Bronchial epithelial cell (primary cell): ENCODE measurements around the gene BLMH. TPM values are rescaled to one million over a fixed set of nuclear protein-coding genes. Genes with fewer than 3 reads are reported as not detected.
"Not testable (repeated sequence)": the region's sequence is repeated elsewhere in the genome, so short reads cannot be mapped to it uniquely, and the experiment has no call there.

Experiments used
- DNase-seq: peaks from one replicate; pipeline ENCODE4 v3.0.0-alpha.2; 2010; ENCODE audit warnings: low read depth
- FAIRE-seq: peaks from 2 replicates; lab custom pipeline; 2011; peaks lifted over from hg19 to GRCh38; lab: Jason Lieb, UNC
- H3K27me3 ChIP-seq: 2 replicates; pipeline ENCODE4 v1.5.1; 2011; ENCODE audit warnings: low read length; ENCODE audit not compliant: control insufficient read depth, insufficient read depth
- H3K36me3 ChIP-seq: 2 replicates; pipeline ENCODE4 v1.5.1; 2011; ENCODE audit warnings: low read length; ENCODE audit not compliant: control insufficient read depth, insufficient read depth
- H3K4me3 ChIP-seq: 2 replicates; pipeline ENCODE4 v1.5.1; 2011; ENCODE audit warnings: mild to moderate bottlenecking, low read depth, low read length, control low read depth
- total RNA-seq: library from RNA; depleted of rRNA; stranded (reverse); fragments of >200 nt; gene quantifications from 2 replicates; pipeline ENCODE4 v1.2.1, GENCODE V29; 2014
- TF ChIP-seq, protein P1 (sequence below): IDR thresholded peaks from 2 replicates; pipeline ENCODE4 v1.5.1; 2011; ENCODE audit warnings: mild to moderate bottlenecking, moderate library complexity, low read length, control low read depth, inconsistent platforms; ENCODE audit not compliant: insufficient read depth, severe bottlenecking

BLMH gene
- total RNA-seq, 1 donor from 2014 or later, result 19.0 TPM

GRCh38 chr17:30209930-30210329 lies 81.8 kb downstream of the BLMH start:
- TF ChIP-seq, protein P1, sequence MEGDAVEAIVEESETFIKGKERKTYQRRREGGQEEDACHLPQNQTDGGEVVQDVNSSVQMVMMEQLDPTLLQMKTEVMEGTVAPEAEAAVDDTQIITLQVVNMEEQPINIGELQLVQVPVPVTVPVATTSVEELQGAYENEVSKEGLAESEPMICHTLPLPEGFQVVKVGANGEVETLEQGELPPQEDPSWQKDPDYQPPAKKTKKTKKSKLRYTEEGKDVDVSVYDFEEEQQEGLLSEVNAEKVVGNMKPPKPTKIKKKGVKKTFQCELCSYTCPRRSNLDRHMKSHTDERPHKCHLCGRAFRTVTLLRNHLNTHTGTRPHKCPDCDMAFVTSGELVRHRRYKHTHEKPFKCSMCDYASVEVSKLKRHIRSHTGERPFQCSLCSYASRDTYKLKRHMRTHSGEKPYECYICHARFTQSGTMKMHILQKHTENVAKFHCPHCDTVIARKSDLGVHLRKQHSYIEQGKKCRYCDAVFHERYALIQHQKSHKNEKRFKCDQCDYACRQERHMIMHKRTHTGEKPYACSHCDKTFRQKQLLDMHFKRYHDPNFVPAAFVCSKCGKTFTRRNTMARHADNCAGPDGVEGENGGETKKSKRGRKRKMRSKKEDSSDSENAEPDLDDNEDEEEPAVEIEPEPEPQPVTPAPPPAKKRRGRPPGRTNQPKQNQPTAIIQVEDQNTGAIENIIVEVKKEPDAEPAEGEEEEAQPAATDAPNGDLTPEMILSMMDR, result no peak
- Histone ChIP-seq H3K4me3 (no peak overlapping the region), H3K27me3 (no peaks in the 10 kb centered on the region), H3K36me3 (no peaks in the 10 kb centered on the region)
- DNase-seq (no peak), FAIRE-seq (no peak)

- Histone ChIP-seq H3K27me3 (no peaks in the 10 kb centered on the region), H3K36me3 (no peaks in the 10 kb centered on the region), H3K4me3 (no peak overlapping the region)
- no peak for DNase-seq
- FAIRE-seq, result no peak
- TF ChIP-seq, protein P1, result no peak
Measured at GRCh38 chr17:30208214-30208613, 83.5 kb downstream of the BLMH start.

DNA sequence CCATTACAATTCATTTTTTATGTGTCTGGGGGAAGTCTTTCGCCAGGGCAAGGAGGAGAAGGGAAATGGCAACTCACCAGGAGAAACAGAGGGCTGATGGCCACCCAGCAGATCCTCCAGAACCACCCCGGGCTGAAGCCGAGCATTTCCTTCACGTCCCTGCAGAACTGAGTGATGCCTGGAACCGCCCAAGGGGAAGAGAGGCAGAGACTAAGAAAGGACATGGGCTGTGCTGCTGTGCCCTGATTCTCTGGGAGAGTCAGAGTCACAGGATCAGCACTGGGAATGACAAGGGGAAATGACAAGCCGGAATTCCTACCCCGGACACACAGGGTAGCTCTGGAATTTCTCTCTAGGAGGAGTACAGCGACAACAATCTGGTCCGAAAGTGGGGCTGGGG lies 84.1 kb downstream of the BLMH start:
- no peak for FAIRE-seq

DNA sequence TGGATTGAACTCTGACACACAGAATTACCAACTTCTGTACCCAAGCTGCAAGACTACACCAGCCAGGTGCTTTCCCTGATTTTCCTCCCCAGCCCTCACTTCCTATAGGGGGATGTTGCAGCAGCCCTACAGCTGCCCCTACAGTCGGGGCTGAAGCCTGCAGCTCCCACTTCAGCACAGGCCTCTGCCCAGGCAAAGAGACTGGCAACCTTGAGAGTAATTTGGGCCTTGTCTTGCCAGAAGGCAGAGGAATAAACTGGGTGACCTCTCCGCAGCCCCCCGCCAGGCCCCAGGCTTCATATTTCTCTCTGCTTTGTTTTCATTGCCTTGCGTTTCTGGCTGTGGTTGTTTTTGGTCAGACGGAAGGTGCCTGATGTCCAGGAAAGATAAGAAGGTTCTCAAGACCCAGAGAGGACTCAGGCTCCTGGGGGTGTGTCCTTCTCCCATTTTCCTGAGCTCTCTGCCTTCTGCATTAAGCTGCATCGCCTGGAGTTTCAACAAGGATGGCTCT lies 88.2 kb downstream of the BLMH start:
- Histone ChIP-seq H3K36me3 (no peaks in the 10 kb centered on the region), H3K27me3 (no peaks in the 10 kb centered on the region), H3K4me3 (no peak overlapping the region)
- no peak for DNase-seq
- FAIRE-seq, result no peak
- TF ChIP-seq, protein P1, result no peak

More for the DNA sequence above, 84.1 kb downstream of the BLMH start:
- H3K4me3 ChIP-seq, result no peak overlapping the region
- no peaks in the 10 kb centered on the region for H3K27me3 ChIP-seq
- no peaks in the 10 kb centered on the region for H3K36me3 ChIP-seq
- TF ChIP-seq, protein P1, result no peak
- no peak for DNase-seq

DNA sequence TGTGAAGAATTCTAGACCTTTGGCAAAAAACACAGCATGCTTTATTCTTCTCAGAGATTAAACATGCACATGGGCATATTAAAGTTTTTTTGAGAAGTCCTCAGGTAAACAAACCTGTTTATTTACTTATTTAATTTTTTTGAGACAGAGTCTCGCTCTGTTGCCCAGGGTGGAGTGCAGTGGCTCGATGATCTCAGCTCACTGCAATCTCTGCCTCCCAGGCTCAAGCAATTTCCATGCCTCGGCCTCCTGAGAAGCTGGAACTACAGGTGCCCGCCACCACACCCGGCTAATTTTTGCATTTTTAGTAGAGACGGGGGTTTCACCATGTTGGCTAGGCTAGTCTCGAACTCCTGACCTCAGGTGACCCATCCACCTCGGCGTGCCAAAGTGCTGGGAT lies 91.1 kb downstream of the BLMH start:
- DNase-seq, H3K36me3 ChIP-seq, H3K27me3 ChIP-seq, H3K4me3 ChIP-seq, FAIRE-seq: not testable (repeated sequence)

GRCh38 chr17:30200106-30200505 lies 91.6 kb downstream of the BLMH start:
- no peaks in the 10 kb centered on the region for H3K36me3 ChIP-seq
- H3K27me3 ChIP-seq, result no peaks in the 10 kb centered on the region
- FAIRE-seq, result no peak
- DNase-seq, result no peak
- TF ChIP-seq, protein P1, result no peak
- no peak overlapping the region for H3K4me3 ChIP-seq
